ENCODE measurements around the gene KIDINS220.

GRCh38 chr2:8840475-8841091, 3.2 kb upstream of the KIDINS220 start:
- TF ChIP-seq MAFK (IDR thresholded peaks at IDR 0.05; ENCODE audit: partially characterized antibody): no peak
- TF ChIP-seq POLR2A (IDR thresholded peaks at IDR 0.05; ENCODE audit: low read length): no peak
- no peak for TF ChIP-seq SREBF2 (IDR thresholded peaks at IDR 0.05)
- no peak for TF ChIP-seq RFX5 (IDR thresholded peaks at IDR 0.05)
- TF ChIP-seq EP300 (IDR thresholded peaks at IDR 0.05): no peak
- TF ChIP-seq CTCF (IDR thresholded peaks at IDR 0.05): no peak
- no peak for TF ChIP-seq FOSL2 (IDR thresholded peaks at IDR 0.05)
- TF ChIP-seq FOSL2 (CRISPR knock-in tag; IDR thresholded peaks at IDR 0.05): no peak
